Measurements from ENCODE around the gene CFAP100.

Gene CFAP100

DNA sequence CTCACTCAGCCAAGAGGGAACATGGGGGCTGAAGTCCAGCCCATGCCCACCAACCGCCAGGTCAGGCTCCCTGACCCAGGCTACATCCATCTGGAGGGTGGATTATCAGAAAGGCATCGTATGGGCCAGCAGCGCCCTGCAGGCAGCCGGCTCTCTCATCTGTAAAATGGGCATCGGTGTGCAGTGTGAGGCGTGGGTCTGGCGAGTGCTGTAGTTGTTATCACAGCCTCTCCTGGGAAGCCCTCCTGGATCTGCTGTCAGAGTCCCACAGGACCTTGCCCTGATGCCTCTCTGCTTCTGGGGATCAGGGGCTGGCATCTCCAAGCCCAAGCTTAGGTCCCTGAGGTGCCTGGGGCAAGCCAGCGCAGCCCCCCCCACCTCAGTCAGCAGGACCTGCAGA lies 27.4 kb downstream of the CFAP100 start:
- H3K4me3 ChIP-seq (ENCODE audit: control insufficient read depth, low read depth, low read length) = no peak overlapping the region
- TF ChIP-seq, protein P1, sequence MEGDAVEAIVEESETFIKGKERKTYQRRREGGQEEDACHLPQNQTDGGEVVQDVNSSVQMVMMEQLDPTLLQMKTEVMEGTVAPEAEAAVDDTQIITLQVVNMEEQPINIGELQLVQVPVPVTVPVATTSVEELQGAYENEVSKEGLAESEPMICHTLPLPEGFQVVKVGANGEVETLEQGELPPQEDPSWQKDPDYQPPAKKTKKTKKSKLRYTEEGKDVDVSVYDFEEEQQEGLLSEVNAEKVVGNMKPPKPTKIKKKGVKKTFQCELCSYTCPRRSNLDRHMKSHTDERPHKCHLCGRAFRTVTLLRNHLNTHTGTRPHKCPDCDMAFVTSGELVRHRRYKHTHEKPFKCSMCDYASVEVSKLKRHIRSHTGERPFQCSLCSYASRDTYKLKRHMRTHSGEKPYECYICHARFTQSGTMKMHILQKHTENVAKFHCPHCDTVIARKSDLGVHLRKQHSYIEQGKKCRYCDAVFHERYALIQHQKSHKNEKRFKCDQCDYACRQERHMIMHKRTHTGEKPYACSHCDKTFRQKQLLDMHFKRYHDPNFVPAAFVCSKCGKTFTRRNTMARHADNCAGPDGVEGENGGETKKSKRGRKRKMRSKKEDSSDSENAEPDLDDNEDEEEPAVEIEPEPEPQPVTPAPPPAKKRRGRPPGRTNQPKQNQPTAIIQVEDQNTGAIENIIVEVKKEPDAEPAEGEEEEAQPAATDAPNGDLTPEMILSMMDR (conservative IDR thresholded peaks at IDR 0.05; ENCODE audit: control insufficient read depth, insufficient read depth, low read depth, low read length) = no peak

DNA sequence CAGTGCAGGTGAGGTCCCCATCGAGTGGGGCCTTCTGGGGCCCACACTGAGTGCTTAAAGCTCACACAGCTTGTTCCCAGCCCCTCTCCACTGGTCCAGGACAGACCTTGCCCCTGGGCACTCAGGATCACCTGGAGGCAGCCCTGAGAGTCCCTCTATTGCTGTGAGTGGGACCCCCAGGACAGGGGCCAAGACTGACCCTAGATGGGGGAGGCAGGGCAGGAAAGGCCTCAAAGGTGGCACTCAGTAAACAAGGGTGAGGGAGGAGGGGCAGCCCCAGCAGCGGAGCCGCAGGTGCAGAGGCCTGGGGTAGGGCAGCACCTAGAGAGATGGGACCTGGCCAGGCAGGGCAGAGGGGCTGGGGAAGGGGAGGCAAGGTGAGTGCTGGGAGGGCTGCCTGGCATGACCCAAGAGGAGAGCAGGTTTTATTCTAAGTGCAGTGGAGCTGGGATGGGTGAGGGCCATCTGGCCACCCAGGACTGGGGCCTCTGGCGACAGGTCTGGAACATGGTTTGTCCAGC lies 27.9 kb downstream of the CFAP100 start:
- no peak overlapping the region for H3K4me3 ChIP-seq (ENCODE audit: control insufficient read depth, low read depth, low read length)
- TF ChIP-seq, protein P1 (conservative IDR thresholded peaks at IDR 0.05; ENCODE audit: control insufficient read depth, insufficient read depth, low read depth, low read length) = no peak
- no peak for DNase-seq (ENCODE audit: low read depth)

More for the DNA sequence above, 27.4 kb downstream of the CFAP100 start:
- no peak for DNase-seq (ENCODE audit: low read depth)

DNA sequence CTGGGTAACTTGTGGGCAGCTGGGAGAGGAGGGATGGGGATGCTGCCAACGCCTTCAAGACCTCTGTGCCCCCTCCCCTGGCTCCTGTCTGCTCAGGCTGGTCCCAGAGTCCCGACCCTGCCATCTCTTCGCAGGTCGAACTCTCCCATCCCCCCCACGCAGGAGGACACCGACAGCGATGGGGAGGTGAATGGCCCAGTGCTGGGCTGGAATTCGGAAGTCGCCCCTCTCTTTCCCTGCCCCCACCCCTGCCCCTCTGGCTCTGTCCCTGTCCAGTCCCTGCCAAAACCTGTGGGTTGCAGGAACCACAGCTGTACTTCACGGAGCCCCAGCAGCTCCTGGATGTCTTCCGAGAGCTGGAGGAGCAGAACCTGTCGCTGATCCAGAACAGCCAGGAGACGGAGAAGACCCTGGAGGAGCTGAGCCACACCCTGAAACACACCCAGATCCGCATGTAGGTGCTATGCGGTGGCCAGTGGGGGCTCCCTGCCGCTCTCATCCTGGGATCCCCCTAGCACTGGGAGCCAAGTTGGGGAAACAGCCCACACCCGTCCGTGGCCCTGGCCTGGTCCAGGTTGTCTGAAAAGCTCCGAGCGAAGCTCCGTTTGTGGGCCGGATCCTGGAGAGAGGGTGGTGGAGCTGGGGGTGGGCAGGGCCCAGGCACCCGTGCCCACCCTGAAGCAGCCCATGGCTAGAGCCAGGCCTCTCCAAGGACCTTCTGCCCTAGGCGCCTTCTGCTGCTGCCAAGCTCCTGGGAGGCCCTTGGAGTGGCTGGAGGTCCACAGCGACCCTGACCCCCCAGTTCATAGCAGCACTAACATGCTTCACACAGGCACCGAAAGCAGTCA lies 28.7 kb downstream of the CFAP100 start:
- H3K4me3 ChIP-seq (ENCODE audit: control insufficient read depth, low read depth, low read length) = no peak overlapping the region
- TF ChIP-seq, protein P1 (conservative IDR thresholded peaks at IDR 0.05; ENCODE audit: control insufficient read depth, insufficient read depth, low read depth, low read length) = no peak
- DNase-seq (ENCODE audit: low read depth) = no peak

DNA sequence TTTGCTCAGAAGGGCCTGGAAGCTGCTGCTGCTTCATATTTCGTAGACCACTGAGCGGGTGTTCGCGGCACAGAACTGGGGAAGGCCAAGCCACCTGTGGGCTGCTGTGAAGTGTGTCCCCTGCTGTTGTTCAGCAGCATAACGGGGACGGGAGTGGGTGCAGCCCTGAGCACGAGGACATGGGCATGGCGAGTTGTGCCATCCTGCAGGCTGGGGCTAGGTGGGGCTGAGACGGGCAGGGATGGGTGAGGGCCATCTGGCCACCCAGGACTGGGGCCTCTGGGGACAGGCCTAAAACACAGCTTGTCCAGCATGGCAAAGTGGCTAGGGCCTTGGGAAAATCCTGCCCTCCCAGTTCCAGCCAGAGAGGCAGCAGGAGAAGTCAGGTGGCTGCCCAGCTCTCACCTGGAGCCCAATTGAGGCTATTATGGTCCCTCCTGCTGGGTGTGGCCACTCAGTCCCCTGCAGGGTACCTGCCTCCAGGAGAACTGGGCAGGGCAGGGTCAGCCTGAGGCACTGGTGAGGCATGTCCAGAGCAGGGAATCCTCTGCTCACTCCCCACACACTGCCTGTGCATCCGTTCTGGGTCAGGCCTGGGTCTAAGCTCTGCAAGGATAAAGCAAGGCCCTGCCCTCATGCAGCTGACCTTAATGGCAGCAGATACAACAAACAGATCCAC lies 29.5 kb downstream of the CFAP100 start:
- DNase-seq (ENCODE audit: low read depth) = no peak
- H3K4me3 ChIP-seq (ENCODE audit: control insufficient read depth, low read depth, low read length) = no peak overlapping the region
- TF ChIP-seq, protein P1 (conservative IDR thresholded peaks at IDR 0.05; ENCODE audit: control insufficient read depth, insufficient read depth, low read depth, low read length) = no peak

DNA sequence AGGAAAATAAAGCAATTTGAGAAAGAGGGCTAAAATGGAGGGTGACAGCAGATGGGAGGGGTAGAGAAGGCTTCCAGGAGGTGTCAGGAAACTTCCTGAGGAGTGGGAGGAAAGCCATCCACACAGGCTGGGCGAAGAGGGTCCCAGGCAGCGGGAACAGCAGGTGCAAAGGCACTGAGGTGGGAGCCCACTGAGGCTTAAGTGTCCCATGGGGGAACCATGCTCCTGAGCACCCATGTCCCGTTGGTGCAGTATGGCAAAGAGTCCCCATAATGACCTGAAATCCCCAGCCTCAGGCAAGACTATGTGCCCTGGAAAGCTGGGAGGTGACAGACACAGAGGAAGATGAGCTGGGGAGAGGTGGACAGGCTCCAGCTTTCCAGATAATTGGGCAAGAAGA lies 30.0 kb downstream of the CFAP100 start:
- no peak for DNase-seq (ENCODE audit: low read depth)
- TF ChIP-seq, protein P1 (conservative IDR thresholded peaks at IDR 0.05; ENCODE audit: control insufficient read depth, insufficient read depth, low read depth, low read length) = no peak
- no peak overlapping the region for H3K4me3 ChIP-seq (ENCODE audit: control insufficient read depth, low read depth, low read length)

DNA sequence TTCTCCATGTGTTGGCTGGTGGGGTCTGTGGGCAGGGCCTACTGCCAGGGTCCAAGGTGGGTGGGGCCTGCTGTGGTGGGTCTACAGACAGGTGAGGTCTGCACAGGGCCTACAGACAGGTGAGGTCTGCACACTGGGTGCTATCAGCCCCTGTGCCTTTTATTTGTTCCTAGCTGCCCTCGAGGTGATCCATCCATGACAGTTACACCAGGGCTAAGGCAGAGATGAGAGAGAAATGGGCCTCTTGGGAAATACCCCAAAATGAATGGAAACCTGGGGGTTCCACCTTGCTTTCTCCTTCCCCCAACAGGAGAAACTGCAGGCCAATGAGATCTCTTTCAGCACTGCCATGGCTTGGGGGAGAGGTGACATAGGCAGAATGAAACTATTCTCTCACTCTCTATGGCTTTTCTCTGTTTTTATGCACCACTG lies 36.4 kb downstream of the CFAP100 start:
- TF ChIP-seq, protein P1 (conservative IDR thresholded peaks at IDR 0.05; ENCODE audit: control insufficient read depth, insufficient read depth, low read depth, low read length) = no peak
- no peak for DNase-seq (ENCODE audit: low read depth)
- H3K4me3 ChIP-seq (ENCODE audit: control insufficient read depth, low read depth, low read length) = no peak overlapping the region

Data from fibroblast of mammary gland (primary cell).